ENCODE data around the gene SLCO1B3.
"Not testable (repeated sequence)": the region's sequence is repeated elsewhere in the genome, so short reads cannot be mapped to it uniquely, and the experiment has no call there.

SLCO1B3 gene, protein sequence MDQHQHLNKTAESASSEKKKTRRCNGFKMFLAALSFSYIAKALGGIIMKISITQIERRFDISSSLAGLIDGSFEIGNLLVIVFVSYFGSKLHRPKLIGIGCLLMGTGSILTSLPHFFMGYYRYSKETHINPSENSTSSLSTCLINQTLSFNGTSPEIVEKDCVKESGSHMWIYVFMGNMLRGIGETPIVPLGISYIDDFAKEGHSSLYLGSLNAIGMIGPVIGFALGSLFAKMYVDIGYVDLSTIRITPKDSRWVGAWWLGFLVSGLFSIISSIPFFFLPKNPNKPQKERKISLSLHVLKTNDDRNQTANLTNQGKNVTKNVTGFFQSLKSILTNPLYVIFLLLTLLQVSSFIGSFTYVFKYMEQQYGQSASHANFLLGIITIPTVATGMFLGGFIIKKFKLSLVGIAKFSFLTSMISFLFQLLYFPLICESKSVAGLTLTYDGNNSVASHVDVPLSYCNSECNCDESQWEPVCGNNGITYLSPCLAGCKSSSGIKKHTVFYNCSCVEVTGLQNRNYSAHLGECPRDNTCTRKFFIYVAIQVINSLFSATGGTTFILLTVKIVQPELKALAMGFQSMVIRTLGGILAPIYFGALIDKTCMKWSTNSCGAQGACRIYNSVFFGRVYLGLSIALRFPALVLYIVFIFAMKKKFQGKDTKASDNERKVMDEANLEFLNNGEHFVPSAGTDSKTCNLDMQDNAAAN

DNA sequence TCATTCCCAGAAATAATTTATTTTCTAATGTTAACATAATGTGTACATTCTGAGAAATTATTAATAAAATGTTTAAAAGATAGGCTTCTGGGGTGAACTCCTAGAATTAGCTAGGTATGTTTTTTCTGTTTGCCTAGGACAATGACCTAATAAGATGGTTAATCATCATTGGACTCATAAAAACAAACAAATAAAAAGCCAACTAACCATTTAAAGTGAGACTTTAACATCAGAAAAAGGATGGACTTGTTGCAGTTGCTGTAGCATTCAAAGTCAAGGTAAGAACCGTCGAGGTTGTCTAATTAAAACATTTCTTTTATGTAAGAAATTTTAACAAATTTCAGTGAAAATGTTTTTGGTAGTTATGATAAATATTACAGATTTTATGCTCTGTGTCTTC lies at the start of gene SLCO1B3:
Gene SLCO1B3, plus strand, starts transcription at position 219 of the 400 bp plus-strand sequence. CDS start 5,034 bp downstream, outside the sequence.
- no peak for DNase-seq (ENCODE audit: low read depth)

DNA sequence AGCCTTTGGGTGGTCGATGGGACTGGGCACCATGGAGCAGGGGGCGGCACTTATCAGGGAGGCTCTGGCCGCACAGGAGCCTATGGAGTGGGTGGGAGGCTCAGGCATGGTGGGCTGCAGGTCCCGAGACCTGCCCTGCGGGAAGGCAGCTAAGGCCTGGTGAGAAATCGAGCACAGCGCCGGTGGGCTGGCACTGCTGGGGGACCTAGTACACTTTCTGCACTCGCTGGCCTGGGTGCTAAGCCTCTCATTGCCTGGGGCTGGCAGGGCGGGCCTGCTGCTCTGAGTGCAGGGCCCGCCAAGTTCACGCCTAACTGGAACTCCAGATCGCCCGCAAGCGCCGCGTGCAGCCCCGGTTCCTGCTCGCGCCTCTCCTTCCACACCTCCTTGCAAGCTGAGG lies 33.1 kb upstream of the SLCO1B3 start:
- no peak for DNase-seq (ENCODE audit: low read depth)

DNA sequence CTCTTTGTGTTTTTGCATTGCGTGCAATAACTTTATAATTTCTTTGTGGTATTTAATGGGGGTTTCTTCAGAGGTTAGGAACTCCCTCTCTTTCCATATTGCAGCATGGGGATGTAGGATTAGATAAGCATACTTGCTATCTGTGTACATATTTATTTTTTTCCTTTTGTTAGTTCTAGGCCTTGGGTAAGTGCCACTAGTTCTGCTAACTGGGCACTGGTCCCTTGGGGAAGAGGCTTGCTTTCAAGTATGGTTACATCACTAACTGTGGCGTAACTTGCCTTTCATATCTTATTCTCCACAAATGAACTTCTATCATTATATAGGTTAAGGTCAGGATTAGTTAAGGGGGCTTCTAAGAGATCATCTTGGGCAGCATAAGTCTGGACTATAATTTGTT lies 31.5 kb upstream of the SLCO1B3 start:
- DNase-seq (ENCODE audit: low read depth) = no peak

DNA sequence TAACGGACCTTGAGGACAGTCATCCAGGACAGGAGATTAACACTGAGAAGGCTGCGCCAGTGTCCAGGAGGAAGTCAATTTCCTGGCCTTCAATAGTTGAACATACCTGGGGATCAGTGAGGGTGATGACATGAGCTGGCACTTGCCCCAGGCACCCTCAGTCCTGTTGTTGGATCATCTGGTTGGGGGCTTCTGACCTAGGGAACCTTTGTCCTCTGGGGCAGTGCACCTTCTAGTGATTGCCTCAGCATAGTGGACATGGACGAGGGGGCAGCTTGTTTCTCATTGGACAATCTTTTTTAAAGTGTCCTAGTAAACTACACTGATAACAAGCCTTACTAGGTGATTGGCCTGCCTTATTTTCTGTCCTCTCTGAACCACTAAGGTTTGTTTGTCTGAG lies 30.5 kb upstream of the SLCO1B3 start:
- DNase-seq (ENCODE audit: low read depth) = not testable (repeated sequence)

DNA sequence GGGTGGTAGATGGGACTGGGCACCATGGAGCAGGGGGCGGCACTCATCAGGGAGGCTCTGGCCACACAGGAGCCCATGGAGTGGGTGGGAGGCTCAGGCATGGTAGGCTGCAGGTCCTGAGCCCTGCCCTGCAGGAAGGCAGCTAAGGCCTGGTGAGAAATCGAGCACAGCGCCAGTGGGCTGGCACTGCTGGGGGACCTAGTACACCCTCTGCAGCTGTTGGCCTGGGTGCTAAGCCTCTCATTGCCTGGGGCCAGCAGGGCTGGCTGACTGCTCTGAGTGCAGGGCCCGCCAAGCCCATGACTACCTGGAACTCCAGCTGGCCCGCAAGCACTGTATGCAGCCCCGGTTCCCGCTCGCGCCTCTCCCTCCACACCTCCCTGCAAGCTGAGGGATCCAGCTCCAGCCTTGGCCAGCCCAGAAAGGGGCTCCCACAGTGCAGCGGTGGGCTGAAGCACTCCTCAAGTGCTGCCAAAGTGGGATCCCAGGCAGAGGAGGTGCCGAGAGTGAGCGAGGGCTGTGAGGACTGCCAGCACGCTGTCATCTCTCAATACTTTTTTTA lies 26.6 kb upstream of the SLCO1B3 start:
- not testable (repeated sequence) for DNase-seq (ENCODE audit: low read depth)

DNA sequence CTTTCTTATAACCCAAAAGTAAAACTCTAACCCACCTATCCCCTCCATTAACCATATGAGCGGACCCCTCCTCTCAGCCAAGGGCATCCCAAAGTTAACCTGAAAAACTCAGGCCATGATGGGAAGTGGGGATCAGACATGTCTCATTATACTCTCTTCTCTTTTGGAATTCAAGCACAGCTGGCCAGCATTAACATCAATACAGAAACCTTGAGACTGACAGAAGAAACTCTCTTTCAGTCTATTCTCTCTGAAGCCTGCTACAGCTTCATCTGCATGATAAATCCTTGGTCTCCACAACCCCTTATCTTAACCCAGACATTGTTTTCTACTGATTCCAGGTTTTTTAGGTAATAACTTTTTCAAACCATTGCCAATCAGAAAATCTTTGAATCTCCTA lies 17.5 kb upstream of the SLCO1B3 start:
- DNase-seq (ENCODE audit: low read depth) = no peak

DNA sequence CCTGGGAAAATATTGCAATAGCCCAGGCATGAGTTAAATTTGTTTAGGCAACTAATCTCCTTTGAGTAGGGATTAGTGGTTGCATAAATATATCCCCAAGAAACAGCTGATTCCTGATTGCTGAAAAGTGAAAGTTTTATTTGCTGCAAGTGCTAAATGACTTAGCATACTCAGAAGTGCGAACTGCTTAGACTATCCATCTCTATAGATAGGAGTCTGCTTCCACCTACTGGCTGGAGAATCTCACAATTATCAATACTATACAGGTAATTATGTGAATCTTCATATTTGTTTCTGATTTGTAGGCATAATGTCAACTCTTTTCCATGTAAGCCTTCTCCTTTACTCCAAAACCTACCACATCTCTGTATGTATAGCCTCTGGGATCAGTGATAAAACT lies 12.0 kb upstream of the SLCO1B3 start:
- DNase-seq (ENCODE audit: low read depth) = no peak

DNA sequence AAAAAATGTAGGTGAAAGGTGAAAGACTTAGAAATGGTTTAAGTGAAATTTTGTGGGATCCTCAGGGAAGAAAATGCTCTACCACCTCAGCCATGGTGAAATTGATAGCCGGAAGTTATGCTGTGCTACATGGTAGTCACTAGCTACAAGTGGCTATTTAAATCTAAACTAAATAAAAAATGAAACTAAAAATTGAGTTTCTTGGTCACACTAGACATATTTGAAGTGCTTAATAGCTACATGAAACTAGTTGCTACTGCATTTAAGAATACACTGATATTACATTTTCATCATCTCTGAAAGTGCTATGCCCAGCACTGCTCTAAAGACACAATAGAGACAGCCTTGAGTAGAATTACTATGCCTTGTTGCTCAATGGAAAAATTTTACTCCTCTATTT lies 10.3 kb upstream of the SLCO1B3 start:
- DNase-seq (ENCODE audit: low read depth) = no peak

DNA sequence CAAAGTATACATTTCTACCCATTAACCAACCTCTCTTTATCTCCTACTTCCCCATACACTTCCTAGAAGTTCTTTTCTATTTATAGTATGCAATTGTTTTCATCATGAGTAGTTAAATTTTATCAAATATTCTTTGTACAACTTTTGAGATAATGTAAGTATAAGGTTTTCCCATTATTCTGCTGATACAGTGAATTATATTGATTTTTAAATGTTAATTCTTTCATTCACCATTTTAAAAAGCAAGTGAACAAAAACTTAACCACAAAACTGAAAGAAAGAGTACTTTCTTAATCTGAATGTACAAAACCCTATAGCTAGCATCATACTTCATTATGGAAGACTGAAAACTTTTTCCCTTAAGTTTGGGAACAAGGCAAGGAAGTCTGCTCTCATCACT lies 9.5 kb upstream of the SLCO1B3 start:
- DNase-seq (ENCODE audit: low read depth) = no peak

DNA sequence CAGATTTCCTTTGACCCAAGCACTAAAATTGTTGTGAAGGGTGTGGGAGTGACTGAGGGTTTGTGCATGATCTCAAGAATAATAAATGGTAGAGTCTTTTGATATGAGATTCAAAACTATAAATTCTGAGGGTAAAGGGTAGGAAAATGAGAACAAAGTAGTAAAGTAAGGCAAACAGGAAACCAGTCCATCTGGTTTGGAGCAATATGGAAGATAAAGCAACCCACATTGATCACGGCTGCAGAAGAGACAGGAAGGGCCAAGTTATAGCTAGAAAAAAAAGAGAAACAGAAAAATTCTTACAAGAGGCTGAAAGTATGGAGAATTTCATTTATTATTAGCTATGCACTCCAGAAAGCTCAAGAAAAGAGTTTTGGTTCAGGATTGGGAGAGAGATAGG lies 4.6 kb upstream of the SLCO1B3 start:
- DNase-seq (ENCODE audit: low read depth) = no peak

DNA sequence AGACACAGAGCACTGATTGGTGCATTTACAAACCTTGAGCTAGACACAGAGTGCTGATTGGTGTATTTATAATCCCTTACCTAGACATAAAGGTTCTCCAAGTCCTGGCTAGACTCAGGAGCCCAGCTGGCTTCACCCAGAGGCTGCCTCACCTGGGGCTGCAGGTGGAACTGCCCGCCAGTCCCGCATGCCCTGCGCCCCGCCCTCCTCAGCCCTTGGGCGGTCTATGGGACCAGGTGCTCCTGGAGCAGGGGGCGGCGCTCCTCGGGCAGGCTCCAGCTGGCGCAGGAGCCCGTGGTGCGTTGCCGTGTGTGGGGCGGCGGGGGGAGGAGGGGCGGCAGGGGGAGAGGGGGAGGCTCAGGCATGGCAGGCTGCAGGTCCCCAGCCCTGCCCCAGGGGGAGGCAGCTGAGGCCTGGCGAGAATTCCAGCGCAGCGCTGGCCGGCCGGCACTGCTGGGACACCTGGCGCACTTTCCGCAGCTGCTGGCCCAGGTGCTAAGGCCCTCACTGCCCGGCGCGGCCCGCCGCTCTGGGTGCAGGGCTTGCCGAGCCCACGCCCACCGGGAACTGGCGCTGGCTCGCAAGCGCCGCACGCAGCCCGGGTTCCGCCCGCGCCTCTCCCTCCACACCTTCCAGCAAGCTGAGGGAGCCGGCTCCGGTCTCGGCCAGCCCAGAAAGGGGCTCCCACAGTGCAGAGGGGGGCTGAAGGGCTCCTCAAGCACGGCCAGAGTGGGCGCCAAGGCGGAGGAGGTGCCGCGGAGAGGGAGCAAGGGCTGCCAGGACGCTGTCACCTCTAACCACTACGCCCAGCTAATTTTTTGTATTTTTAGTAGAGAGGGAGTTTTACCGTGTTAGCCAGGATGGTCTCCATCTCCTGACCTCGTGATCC lies 3.1 kb upstream of the SLCO1B3 start:
- no peak for DNase-seq (ENCODE audit: low read depth)

DNA sequence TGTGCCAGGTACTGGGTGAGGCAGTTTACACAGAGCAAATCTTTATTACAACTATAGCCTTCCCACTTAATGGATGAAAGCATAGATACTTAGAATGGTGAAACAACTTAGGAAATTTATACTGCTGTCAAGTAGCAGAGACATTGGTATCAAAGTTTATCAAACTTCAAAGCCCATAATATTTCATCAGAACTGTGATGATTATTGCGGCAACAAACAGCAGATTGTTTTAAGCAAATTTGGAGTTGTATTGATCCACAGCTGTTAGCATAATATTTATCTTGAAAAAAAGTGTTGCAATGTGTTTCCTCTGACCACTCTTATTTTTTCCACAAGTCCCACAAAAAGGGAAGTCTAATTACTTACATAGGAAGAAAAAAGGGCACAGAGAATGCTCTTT lies 2.0 kb upstream of the SLCO1B3 start:
- DNase-seq (ENCODE audit: low read depth) = no peak

DNA sequence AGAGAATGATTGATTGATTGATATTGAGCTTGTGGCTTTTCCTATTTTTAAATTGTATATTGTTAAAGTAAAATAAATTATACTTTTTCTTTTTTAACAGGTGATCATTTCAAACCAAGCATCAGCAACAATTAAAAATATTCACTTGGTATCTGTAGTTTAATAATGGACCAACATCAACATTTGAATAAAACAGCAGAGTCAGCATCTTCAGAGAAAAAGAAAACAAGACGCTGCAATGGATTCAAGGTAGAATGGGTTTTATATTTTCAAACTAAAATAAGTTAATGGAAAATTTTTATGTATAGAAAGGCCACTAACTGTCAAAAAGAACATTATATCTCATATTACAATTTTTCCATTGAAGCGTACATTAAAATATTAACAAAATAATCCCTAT lies 5.1 kb downstream of the SLCO1B3 start:
- no peak for DNase-seq (ENCODE audit: low read depth)

DNA sequence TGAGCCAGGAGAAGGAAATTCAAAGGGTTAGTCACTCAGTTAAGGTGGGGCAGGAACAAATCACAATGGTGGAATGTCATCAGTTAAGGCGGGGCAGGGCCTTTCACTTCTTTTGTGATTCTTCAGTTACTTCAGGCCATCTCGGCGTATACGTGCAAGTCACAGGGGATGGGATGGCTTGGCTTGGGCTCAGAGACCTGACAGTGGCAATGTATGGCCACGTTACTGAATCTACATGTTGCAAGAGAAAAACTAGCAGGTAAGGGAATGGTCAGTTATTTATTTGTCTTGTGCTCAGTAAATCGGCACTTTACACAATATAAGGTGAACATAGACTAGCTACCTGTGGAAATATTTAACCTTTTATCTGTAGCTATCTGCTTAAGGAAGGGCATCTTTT lies 11.9 kb downstream of the SLCO1B3 start:
- DNase-seq (ENCODE audit: low read depth) = no peak

DNA sequence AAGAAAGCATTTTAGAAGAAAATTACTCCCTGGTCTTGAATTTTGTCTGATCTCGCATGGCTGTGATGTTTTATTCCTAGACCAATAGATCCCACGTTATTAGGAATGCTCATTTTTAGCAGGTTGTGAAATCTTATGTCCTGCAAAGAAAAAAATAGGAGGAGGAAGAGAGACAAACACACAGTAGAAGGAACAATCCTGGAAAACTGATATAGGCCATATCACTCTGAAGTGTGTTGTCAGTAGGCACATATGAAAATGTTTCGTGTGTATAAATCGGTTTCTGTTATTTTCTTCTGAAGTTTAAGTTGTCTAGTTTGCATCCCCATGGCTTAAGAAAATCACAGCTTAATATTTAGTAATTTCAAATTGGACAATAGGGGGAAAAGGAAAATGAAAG lies 12.4 kb downstream of the SLCO1B3 start:
- DNase-seq (ENCODE audit: low read depth) = no peak

DNA sequence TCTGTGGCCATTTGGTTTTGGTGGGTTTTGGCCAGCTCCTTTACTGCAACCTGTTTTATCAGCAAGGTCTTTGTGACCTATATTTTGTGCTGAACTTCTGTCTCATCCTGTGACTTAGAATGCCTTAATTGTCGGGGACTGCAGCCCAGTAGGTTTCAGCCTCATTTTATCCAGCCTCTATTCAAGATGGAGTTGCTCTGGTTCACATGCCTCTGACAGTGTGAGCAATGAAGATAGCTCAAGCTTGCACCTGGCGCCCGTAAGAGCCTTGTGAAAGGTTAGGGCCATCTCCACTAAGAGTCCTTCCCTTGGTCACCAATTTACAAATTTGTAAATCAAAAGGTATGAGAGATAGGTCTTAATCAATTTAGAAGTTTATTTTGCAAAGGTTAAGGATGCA lies 19.4 kb downstream of the SLCO1B3 start:
- DNase-seq (ENCODE audit: low read depth) = no peak

DNA sequence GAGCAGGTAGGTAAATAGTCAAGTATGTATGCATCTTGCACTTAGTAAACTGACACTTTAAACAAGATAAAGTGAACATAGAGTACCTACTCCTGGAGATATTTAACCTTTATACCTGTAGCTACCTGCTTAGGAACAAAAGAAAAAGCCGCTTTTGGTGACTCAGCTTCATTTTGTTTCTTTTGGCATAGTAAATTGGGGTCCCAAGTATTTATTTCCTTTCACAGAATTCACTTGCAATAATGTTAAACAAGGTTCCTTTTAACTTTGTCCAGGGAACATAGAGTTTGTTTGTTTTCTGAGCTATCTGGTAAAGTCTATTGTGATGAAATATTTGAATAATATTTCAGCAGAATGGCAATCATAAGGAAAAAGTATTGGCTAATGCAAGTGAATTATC lies 20.0 kb downstream of the SLCO1B3 start:
- no peak for DNase-seq (ENCODE audit: low read depth)

DNA sequence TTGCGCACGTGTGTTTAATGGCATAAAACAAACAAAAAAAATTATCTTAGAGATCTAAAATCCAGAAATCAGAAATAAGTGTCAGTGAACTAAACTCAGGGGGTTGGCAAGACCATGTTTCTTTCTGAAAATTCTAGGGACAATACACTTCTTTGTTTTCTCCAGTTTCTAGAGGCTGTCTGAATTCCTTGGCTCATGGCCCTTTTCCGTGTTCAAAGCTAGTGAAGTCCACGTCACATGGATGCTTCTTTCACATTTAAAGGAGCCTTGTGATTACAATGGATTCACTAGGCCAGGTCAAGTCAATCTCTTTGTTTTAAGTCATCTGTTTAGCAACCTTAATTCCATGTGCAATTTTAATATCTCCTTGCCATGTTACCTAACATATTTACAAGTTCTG lies 22.4 kb downstream of the SLCO1B3 start:
- no peak for DNase-seq (ENCODE audit: low read depth)

DNA sequence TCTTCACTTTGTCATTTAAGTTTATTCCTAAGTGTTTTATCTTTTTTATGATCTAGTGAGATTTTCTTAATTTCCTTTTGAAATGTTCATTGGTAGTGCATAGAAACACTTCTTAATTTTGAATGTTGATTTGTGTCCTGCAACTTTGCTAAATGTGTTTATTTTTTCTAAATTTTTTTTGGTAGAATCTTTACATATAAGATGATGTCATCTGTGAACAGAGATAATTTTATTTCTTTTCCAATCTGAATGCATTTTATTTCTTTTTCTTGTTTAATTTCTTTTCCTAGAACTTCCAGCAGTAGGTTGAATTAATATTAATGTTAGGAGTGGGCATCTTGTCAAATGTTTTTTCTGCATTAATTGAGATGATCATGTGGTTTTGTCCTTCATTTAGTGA lies 42.1 kb downstream of the SLCO1B3 start:
- DNase-seq (ENCODE audit: low read depth) = no peak

DNA sequence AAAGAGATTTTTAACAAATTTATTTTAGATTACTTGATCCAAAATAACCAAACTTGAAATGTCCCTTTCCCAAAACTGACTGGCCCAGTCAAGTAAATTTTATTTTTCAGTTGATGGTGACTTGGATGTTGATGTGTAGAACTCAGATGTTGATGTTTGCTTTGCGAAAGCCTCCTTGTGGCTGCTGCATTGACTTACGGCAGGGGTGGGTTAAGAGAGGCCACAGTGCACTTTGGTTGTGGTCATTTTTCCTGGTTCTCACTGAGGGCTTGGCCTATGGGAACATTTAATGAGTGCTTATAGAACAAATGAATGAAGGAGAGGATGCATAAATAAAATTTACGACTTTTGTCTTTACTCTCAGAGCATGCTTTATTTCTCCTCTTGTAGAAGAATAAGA lies 52.6 kb downstream of the SLCO1B3 start:
- no peak for DNase-seq (ENCODE audit: low read depth)

DNA sequence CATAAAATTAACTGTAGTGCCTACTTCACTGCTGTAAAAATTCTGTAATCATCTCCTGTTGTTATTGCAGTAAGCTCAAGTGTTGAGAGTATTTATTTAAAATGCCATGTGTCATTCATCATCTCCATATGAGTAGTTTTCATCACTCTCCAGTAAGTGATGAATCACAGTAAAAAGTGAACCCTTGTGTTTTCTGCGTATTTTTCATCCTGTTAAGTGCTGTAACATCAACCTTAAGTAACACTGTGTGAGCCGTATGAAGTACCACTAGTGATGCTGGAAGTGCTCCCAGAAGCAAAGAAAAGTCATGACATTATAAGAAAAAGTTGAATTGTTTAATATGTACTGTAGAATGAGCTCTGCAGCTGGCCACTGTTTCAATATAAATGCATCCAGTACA lies 55.4 kb downstream of the SLCO1B3 start:
- peak; percentile 36 for DNase-seq (ENCODE audit: low read depth)

DNA sequence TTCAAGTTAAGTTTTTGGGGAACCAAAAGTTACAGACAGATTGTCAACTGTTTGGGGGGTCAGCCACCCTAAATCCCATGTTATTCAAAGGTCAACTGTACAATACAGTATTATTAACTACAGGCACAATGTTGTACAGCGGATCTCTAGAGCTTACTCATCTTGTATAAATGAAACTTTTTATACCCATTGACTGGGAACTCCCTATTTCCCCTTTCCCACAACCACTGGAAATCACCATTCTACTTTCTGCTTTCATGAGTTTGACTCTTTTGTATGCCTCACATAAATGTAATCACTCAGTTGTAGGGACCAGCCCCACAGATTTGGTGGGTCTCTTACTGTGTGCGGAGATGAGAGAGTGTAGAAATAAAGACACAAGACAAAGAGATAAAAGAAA lies 57.8 kb downstream of the SLCO1B3 start:
- DNase-seq (ENCODE audit: low read depth) = no peak
